Astrocyte of the spinal cord (primary cell): Measurements from ENCODE around the gene GLT1D1.

Source experiments
- DNase-seq: peaks from one replicate; pipeline ENCODE4 v3.0.0; 2011; ENCODE audit warnings: low read depth, low spot score
- H3K4me3 ChIP-seq: 2 replicates; pipeline ENCODE4 v1.5.1; 2011; ENCODE audit warnings: low read depth, mild to moderate bottlenecking, low read length, moderate library complexity
- CTCF ChIP-seq: IDR thresholded peaks from 2 replicates; pipeline ENCODE4 v1.5.1; 2012; ENCODE audit warnings: low read depth, mild to moderate bottlenecking, low read length, inconsistent platforms
- in situ Hi-C: cut with HindIII; loops from 2 replicates; pipeline ENCODE4 v1.10.0; 2017; ENCODE audit warnings: low sequenced_read_pairs

GLT1D1 gene

GRCh38 chr12:128942960-128943477, 89.7 kb downstream of the GLT1D1 start:
- in situ Hi-C loops: no loop called here
- no peak for DNase-seq
- no peak overlapping the region for H3K4me3 ChIP-seq
- no peak for TF ChIP-seq CTCF

- no peak for TF ChIP-seq CTCF
- in situ Hi-C loops: no loop called here
- DNase-seq: no peak
Observed at GRCh38 chr12:128944956-128945355, 91.7 kb downstream of the GLT1D1 start.

DNA sequence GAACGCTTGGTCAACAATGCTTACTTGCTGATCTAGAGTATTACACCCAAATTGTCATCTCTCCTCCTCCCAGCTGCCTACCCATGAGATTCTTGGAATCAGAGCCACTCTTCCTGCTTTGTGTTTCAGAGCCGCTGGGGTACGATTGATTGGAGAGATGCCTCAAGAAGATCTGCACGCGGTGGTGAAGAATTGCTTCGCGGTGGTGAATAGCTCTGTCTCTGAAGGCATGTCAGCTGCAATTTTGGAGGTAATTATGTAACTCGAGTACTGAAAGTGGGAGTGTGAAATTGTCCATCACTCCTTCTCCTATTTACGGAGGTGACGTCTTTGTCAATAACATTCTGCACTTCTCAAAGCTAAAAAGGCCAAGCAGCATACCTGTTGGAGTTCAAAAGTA, 93.9 kb downstream of the GLT1D1 start:
- TF ChIP-seq CTCF: no peak
- DNase-seq: no peak
- in situ Hi-C loops: no loop called here
- H3K4me3 ChIP-seq: no peak overlapping the region

More at GRCh38 chr12:128944956-128945355, 91.7 kb downstream of the GLT1D1 start:
- no peak overlapping the region for H3K4me3 ChIP-seq

DNA sequence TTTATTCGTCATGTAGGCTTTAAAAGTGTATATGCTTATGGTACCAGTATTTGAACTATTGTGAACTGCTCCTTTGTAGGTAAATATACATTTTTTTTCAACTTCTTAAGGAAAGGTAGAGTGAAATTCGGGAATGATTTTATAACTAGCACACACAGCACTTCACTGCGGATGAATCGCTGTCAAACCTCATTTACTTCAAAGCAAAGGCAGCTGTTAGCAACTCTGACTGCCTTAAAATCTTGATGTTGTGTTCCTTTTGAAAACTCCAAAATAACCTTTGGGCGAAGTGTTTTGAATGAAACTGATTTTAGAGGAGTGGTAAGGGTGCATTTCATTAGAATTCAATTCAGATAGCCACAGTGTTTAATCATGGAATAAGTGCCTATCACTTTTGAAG, 95.8 kb downstream of the GLT1D1 start:
- DNase-seq: no peak
- H3K4me3 ChIP-seq: no peak overlapping the region
- in situ Hi-C loops: no loop called here
- no peak for TF ChIP-seq CTCF

DNA sequence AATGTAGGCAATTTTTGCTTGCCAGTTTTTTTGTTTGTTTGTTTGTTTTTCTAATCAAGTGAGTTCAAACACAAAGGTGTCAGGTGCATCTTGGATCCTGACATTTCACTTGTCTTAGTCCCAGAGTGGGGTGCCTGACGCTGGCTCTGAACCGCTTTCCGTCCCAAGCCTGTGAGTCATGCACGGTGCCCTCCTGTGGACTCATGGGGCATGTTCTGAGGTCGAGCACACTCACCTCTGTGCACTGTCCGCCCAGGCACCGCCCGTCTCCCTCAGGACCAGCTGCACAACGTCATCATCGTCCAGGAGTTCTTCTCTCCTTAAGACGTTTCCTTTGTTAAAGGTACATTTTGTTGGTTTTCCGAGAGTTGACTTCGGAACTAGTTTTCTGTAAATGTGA, 98.2 kb downstream of the GLT1D1 start:
- no peak for TF ChIP-seq CTCF
- in situ Hi-C loops: no loop called here
- H3K4me3 ChIP-seq: no peak overlapping the region
- DNase-seq: no peak

DNA sequence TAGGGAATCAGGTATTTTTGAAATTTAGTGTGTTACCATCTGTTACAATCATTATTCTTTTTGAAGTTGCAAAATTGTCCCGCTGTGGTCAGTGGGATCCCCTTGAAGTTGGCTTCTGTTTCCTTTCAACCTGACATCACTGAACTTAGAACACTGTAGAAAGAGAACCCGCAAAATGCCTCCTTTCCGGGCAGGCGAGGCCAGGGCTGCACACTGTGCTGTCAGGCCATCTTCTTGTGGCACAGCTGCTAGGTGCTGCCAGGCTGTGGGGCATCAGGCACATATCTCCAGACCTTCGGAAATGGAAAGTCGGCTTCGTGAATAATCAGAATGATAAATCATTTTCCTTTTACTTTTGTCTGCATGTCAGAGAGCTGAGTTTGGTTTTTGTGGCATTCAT, 103.5 kb downstream of the GLT1D1 start:
- no peak overlapping the region for H3K4me3 ChIP-seq
- TF ChIP-seq CTCF: no peak
- DNase-seq: no peak
- in situ Hi-C loops: no loop called here

DNA sequence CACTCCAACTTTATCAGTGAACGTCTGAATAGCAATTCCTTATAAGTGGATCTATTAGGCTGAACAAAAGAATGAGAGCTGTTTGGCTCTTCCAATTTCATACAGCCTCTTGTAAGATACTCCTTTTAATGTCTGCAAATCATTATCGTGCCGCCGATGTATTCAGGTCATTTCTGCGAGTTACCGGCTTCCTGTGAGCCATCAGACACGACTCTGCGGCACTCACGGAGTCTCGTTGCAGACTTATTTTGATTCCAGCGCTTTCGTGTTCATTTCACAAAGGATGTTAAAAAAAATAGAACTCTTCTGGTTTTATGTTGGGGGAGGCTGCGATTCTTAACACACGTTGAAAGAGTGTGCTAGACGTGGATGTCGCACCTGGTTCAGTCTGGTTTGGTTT, 106.6 kb downstream of the GLT1D1 start:
- TF ChIP-seq CTCF: no peak
- in situ Hi-C loops: no loop called here
- no peak for DNase-seq
- H3K4me3 ChIP-seq: no peak overlapping the region
